Uterus (tissue), 4 donors: ENCODE data around the gene DDR2. TPM values are rescaled to one million over a fixed set of nuclear protein-coding genes. Genes with fewer than 3 reads are reported as not detected.
A peak's percentile ranks its signal among the peaks of the same experiment; 100 is the strongest.

Experiments used
- DNase-seq, 2 donors: peaks; one replicate each; pipeline ENCODE4 v3.0.0-alpha.2; 2019 to 2020
- H3K27ac ChIP-seq, 2 donors: fragments of 200-600 bp; sonication (generic); 1 replicate in 1 of 2; 2 replicates in 1 of 2; pipeline ENCODE4 v1.5.1; 2016 to 2018
- H3K27me3 ChIP-seq, 2 donors: fragments of 200-600 bp; sonication (generic); one replicate each; pipeline ENCODE4 v1.5.1; 2018 to 2019; ENCODE audit warnings: control low read depth in 1 of 2
- H3K36me3 ChIP-seq, 2 donors: fragments of 200-600 bp; sonication (generic); one replicate each; pipeline ENCODE4 v1.5.1; 2019; ENCODE audit warnings: control low read depth in 1 of 2
- H3K4me1 ChIP-seq, 2 donors: fragments of 200-600 bp; sonication (generic); one replicate each; pipeline ENCODE4 v1.5.1; 2018 to 2019; ENCODE audit warnings: control low read depth in 1 of 2
- H3K4me3 ChIP-seq, 2 donors: fragments of 200-600 bp; sonication (generic); 1 replicate in 1 of 2; 2 replicates in 1 of 2; pipeline ENCODE4 v1.5.1; 2018 to 2019; ENCODE audit warnings: mild to moderate bottlenecking in 1 of 2
- H3K9me3 ChIP-seq, 2 donors: fragments of 200-600 bp; sonication (generic); one replicate each; pipeline ENCODE4 v1.5.1; 2019; ENCODE audit warnings: control low read depth in 1 of 2
- CTCF ChIP-seq, 4 experiments: fragments of 200-600 bp in 2 of 4; fragments of 450-650 bp in 2 of 4; sonication (generic) in 2 of 4; IDR thresholded peaks; one replicate each; pipeline ENCODE4 v1.5.1; 2016 to 2019; ENCODE audit warnings: antibody characterized with exemption in 4 of 4, mild to moderate bottlenecking in 2 of 4, moderate library complexity in 1 of 4
- POLR2A ChIP-seq, 2 donors: fragments of 450-650 bp; IDR thresholded peaks; one replicate each; pipeline ENCODE4 v1.6.1; 2016; ENCODE audit warnings: antibody characterized with exemption in 2 of 2, mild to moderate bottlenecking in 1 of 2, moderate library complexity in 1 of 2
- intact Hi-C: fragments of 100-400 bp; cut with DNase I; formaldehyde crosslinking; loops from one replicate; pipeline ENCODE4 v1.15.1; 2023; ENCODE audit warnings: low total_unique reads
- total RNA-seq, 4 donors: library from RNA; depleted of rRNA in 3 of 4; stranded (reverse); fragments of >200 nt in 3 of 4; gene quantifications; one replicate each; pipeline versions ENCODE4 v1.1.0 to v1.2.4, GENCODE V29; 2014 to 2023
- donor health status: DM: yes; HTN: yes; CAD: no.

The DDR2 gene
- total RNA-seq, 4 donors from 2014 or later = 40.0 to 134 (median 74.7) TPM

DNA sequence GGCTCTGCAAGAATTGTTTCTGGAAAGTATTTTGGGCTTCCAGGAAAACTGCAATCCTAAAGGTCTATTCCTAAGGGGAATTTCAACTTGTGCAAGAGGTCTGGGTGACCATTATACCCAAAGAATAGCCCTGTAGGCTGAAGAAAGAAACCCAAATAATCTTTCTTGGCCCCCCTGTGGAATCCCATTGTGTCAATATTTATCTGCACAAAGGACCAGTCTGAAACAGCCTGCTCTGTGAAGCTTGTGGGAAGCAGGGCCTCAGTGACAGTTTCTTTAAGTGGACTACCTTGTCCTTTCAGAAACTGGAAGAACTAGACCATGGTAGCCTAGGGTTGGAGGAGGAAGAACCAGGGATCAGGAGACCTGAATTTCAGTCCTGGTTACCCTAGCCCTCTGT is 99.8 kb downstream of the DDR2 start:
- DNase-seq = no peak
- intact Hi-C loops = no loop called here
- Histone ChIP-seq H3K4me3 (no peak overlapping the region), H3K36me3 (no peaks in the 10 kb centered on the region), H3K27ac (peak overlapping the region; percentile 50 to 79), H3K27me3 (no peaks in the 10 kb centered on the region), H3K9me3 (no peaks in the 10 kb centered on the region), H3K4me1 (peaks cover 8 to 12% of the 10 kb centered on the region in 2 donors)
- no peak for TF ChIP-seq POLR2A (IDR thresholded peaks at IDR 0.05)
- no peak for TF ChIP-seq CTCF (IDR thresholded peaks at IDR 0.05)

DNA sequence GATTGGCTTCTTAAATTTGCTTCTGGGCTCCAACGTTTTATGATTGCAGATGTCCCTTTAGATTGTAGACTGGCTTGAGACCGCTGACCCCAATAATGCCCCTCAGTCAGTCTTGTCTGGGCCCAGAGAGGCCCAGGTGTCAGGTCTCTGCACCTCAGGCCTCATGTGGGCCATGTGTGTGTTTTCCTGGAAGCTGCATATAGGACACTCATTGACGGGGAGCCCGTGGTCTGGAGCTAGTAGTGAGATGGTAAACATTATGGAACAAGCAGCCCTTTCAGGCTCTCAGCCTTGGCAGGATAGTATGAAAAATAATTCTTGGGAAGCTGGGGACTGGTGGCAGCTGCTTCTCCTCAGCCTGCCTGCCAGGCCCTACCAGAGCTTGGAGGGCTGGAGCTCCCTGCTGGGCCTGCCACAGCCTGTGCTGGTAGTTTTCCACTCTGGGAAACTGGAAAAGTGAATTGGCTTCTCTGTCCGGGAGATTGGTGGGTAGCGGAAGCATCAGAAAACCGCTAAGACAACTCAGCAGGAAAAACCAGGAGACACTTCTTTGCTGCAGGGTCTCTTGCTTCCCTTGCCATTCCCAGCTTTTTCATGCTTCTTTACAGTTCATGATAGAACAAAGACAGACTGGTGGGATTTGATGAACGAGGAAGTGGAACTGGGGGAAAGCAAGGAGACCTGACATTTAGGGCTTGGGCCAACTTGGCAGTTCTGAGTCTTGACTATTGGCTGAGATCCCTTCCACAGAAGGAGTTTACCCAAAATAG is 100.5 kb downstream of the DDR2 start:
- peak overlapping the region; percentile 50 to 79 for H3K27ac ChIP-seq
- intact Hi-C loops = no loop called here
- no peaks in the 10 kb centered on the region for H3K27me3 ChIP-seq
- no peaks in the 10 kb centered on the region for H3K36me3 ChIP-seq
- peak; percentile 40 to 43 for DNase-seq
- no peak overlapping the region for H3K4me3 ChIP-seq
- TF ChIP-seq CTCF (IDR thresholded peaks at IDR 0.05) (no peak), POLR2A (IDR thresholded peaks at IDR 0.05) (no peak)
- H3K4me1 ChIP-seq = peaks cover 8 to 12% of the 10 kb centered on the region in 2 donors
- no peaks in the 10 kb centered on the region for H3K9me3 ChIP-seq

GRCh38 chr1:162733336-162733590 is 101.0 kb downstream of the DDR2 start:
- DNase-seq = no peak
- peak overlapping the region; percentile 50 to 79 for H3K27ac ChIP-seq
- intact Hi-C loops = no loop called here
- H3K27me3 ChIP-seq = no peaks in the 10 kb centered on the region
- no peaks in the 10 kb centered on the region for H3K36me3 ChIP-seq
- no peak overlapping the region for H3K4me3 ChIP-seq
- peaks cover 8 to 12% of the 10 kb centered on the region in 2 donors for H3K4me1 ChIP-seq
- no peaks in the 10 kb centered on the region for H3K9me3 ChIP-seq
- TF ChIP-seq CTCF (IDR thresholded peaks at IDR 0.05) (no peak), POLR2A (IDR thresholded peaks at IDR 0.05) (no peak)

GRCh38 chr1:162734047-162734446 is 101.8 kb downstream of the DDR2 start:
- no peaks in the 10 kb centered on the region for H3K27me3 ChIP-seq
- H3K9me3 ChIP-seq = no peaks in the 10 kb centered on the region
- DNase-seq = no peak
- no peaks in the 10 kb centered on the region for H3K36me3 ChIP-seq
- intact Hi-C loops = no loop called here
- TF ChIP-seq CTCF (IDR thresholded peaks at IDR 0.05) (no peak), POLR2A (IDR thresholded peaks at IDR 0.05) (no peak)
- no peak overlapping the region for H3K27ac ChIP-seq
- H3K4me3 ChIP-seq = no peak overlapping the region
- H3K4me1 ChIP-seq = peaks cover 6% of the 10 kb centered on the region in 2 donors

DNA sequence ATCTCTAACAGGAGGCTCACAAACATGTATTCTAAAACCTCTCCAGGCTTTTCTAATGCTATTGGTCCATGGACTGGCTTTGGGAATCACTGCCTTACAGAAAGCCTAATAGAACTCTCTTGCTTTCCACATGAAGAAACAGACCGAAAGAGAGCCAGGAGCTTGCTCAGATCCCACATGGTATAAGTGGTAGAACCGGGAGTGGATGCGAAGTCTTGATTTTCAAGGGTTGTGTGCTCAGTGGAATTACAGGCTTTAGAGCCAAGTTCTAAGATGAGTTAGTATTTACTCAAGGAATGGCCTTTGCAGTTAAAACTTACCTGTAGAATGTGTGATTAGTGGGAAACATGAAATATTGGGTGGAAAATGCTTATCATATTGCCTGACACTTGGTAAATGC is 103.9 kb downstream of the DDR2 start:
- DNase-seq = no peak
- no peaks in the 10 kb centered on the region for H3K36me3 ChIP-seq
- H3K27me3 ChIP-seq = no peaks in the 10 kb centered on the region
- TF ChIP-seq CTCF (IDR thresholded peaks at IDR 0.05) (no peak), POLR2A (IDR thresholded peaks at IDR 0.05) (no peak)
- peaks cover 6% of the 10 kb centered on the region in 2 donors for H3K4me1 ChIP-seq
- intact Hi-C loops = no loop called here
- no peak overlapping the region for H3K27ac ChIP-seq
- no peaks in the 10 kb centered on the region for H3K9me3 ChIP-seq
- H3K4me3 ChIP-seq = no peak overlapping the region
